Subcutaneous adipose tissue (tissue), 4 donors: ENCODE data around the gene DMRTA2. TPM values are rescaled to one million over a fixed set of nuclear protein-coding genes. Genes with fewer than 3 reads are reported as not detected.

Experiments
- total RNA-seq, 4 donors: library from RNA; depleted of rRNA; stranded (reverse); fragments of >200 nt; gene quantifications; one replicate each; pipeline ENCODE4 v1.1.0, GENCODE V29; 2016
- TF ChIP-seq, protein P1 (sequence below): fragments of 450-650 bp; IDR thresholded peaks from one replicate; pipeline ENCODE4 v1.5.1; 2016; ENCODE audit warnings: low read depth, mild to moderate bottlenecking, control low read depth, antibody characterized with exemption, moderate library complexity

Gene DMRTA2
- total RNA-seq, 4 donors from 2014 or later: not detected

GRCh38 chr1:50371749-50372148, 51.5 kb downstream of the DMRTA2 start:
- TF ChIP-seq, protein P1, sequence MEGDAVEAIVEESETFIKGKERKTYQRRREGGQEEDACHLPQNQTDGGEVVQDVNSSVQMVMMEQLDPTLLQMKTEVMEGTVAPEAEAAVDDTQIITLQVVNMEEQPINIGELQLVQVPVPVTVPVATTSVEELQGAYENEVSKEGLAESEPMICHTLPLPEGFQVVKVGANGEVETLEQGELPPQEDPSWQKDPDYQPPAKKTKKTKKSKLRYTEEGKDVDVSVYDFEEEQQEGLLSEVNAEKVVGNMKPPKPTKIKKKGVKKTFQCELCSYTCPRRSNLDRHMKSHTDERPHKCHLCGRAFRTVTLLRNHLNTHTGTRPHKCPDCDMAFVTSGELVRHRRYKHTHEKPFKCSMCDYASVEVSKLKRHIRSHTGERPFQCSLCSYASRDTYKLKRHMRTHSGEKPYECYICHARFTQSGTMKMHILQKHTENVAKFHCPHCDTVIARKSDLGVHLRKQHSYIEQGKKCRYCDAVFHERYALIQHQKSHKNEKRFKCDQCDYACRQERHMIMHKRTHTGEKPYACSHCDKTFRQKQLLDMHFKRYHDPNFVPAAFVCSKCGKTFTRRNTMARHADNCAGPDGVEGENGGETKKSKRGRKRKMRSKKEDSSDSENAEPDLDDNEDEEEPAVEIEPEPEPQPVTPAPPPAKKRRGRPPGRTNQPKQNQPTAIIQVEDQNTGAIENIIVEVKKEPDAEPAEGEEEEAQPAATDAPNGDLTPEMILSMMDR: no peak

DNA sequence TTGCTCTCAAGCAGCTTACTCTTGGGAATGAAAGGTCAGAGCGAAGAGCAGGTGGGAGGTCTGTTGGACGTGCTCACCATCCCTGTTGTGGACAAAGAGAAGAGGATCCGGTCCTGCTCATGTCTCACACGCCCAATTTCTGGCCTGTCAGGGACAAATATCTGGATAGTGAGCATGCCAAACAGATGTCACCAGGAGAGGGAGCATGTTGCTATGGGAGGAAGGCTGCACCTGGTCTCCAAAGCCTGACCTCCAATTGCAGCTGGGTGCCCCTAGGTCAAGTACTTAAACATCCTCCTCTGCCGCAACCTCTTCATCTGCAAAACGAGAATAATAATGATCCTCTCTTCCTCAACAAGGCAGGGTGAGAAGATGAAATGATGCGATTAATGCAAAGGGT, 53.4 kb downstream of the DMRTA2 start:
- TF ChIP-seq, protein P1: no peak

DNA sequence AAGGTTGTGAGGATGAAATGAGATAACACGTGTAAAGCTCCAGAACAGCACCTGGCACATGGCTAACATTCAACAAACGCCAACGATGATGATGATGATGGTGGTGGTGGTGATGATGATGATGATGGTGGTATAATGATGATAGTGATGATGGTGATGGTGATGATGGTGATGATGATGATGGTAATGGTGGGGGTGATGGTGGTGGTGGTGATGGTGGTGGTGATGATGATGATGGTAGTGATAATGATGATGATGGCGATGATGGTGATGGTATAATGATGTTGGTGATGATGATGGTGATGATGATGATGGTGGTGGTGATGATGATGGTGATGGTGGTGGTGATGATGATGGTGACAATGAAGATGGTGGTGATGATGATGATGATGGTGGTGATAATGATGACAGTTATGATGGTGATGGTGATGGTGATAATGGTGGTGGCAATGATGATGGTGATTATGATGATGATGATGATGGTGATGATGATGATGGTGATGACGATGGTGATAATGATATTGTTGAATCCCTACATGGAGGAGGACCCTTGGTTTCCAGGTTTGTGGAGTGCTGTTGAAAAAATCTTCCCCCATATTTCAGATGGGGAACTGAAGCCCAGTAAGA, 54.1 kb downstream of the DMRTA2 start:
- TF ChIP-seq, protein P1: no peak

- TF ChIP-seq, protein P1: no peak
These were observed 54.9 kb downstream of the DMRTA2 start for GRCh38 chr1:50368179-50369007.
